HG03064 (cell line): ENCODE data around the gene MBD6.

Experiments
- ATAC-seq: cut with Tn5 transposase; IDR thresholded peaks from one replicate; pipeline ENCODE4 v1.9.1; 2021; ENCODE audit warnings: low read depth; ENCODE audit not compliant: unreplicated experiment

MBD6 gene

DNA sequence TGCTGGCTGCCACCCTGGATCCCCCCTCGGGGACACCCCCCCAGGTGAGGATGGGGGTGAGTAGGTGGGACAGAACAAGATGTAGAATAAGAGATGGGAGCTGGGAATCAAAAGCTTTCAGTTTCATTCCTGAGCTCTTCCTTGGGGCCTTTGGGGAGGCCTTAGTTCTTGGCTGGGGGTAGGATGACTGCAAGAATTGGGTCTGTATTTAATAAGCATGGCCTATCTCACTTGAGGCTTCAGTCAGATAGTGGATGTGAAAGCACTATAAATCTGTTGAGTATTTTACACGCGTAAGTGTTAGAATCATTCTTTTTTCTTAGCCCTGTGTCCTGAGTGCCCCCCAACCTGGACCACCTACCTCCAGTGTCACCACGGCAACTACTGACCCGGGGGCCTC, 4.6 kb downstream of the MBD6 start:
- no peak for ATAC-seq

DNA sequence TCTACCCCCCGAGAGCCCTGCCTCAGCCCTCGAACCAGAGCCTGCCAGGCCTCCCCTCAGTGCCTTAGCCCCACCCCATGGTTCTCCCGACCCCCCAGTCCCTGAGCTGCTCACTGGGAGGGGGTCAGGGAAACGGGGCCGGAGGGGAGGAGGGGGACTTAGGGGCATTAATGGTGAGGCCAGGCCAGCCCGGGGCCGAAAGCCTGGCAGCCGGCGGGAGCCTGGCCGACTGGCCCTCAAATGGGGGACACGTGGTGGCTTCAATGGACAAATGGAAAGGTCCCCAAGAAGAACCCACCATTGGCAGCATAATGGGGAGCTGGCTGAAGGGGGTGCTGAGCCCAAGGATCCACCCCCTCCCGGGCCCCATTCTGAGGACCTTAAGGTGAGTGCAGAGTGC, 5.6 kb downstream of the MBD6 start:
- no peak for ATAC-seq

DNA sequence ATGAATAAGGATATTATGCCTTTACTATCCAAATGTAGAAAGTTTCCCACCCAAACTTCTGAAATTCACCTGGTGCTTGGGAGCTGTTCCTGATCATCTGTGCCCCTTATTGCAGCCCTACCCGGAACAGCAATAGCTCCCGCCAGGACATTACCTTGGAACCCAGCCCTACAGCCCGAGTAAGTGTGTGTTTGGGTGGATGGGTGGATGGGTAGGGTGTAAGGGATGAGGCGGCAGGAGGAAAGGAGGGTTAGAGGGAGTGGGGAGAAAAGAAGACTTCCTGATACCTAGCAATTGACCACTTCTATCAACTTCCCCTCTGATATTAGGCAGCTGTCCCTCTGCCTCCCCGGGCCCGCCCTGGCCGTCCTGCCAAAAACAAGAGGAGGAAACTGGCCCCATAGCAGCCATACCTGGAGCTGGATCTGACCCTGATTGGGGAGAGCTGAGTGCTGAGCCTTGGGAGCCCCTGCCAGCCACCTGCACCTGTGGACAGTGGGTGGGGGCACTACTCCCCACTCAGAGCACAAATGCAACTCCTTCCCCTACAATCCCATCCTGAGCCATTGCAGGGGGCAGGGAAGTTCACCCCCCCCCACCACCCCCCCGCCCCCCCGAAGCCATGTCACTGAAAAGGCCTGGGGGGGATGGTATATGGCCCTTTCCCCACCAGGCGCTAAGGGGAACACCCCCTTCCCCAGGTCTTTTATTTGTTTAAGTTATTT, 6.4 kb downstream of the MBD6 start:
- no peak for ATAC-seq

DNA sequence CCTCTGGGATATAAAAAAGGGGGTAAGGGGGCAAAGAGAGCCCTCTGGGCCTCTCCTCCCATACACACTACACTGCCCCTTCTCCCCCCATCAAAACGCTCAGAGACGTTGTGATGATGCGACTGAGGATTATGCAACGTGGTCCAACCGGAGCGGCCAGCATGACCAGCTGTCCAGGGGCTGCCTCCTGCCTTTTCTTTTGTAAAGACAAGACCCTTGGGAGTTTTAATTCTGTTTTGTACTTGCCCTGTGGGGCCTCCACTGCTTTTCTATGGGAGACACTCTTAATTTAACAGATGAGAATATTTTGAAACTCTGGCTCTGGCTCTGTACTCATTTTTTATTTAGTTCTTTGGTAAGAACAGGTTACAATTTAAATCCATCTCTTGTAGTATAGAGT, 7.2 kb downstream of the MBD6 start:
- ATAC-seq: no peak

DNA sequence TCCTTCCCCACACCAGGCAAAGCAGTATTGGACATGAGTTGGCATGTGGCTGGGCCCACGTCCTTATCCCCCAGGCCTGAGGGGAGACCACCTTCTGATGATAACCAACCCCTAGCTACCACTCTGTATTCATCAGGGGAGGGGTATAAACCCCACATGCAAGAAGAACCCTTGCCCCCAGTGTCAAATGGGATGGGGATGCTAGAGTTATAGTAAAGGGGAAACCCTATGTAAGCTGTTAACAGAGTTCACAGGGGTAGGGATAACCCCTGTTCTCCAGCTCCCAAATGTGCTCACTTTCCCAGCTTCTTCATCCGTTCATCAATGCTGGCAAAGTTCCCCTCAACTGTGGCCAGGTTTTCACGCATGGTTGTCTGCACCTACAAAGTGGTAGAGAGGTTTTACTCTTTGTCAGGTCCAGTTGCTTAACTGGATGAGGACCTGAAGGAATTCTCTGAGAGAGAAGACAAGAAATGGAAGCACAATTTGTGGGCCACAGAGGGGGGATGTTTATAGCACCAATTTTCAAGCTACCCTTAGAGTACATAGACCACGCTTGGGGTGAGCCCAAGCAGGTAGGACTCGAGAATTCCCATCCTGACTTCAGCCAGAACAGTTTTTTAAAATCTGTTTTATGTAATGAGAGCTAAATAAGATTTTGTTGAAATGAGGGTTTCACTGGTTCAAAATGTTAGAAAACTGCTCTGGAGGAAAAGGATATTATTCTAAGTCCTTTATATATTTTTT, 7.9 kb downstream of the MBD6 start:
- ATAC-seq: no peak

DNA sequence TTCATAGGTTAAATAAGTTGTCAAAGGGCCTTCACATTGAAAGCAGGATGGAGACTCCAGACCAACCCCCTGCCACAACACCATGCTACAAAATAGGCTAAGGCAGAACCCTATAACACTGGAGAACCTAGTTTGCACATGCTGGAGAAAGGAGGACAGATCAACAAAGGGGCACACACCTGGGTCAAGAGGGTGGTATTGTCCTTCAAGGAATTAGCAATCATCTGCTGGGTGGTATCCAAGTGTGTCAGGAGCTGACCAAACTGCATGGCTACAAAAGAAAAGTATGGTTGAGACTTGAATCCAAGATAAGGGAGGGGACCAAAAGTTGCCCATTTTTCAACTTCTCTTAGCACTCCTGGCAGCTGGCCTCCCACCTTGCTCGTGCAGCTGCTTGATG, 9.2 kb downstream of the MBD6 start:
- ATAC-seq: no peak

DNA sequence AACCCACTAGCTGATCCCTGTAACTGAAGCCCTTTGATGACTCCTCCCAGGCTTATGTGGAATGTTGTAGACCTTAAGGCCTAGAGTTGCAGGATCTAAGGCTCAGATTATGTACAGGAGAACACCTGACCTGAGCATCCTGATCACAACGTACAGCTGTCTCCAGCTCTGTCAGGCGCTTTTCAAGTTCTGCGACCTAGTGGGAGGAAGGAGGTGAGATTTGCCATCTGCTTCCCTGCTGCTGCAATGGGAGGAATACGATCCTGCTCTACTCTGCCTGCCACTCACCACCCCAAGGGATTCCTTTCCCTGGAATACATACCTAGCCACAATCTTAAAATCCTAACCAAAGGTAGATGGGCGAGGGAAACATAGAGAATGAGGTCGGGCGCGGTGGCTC, 10.5 kb downstream of the MBD6 start:
- ATAC-seq: no peak

DNA sequence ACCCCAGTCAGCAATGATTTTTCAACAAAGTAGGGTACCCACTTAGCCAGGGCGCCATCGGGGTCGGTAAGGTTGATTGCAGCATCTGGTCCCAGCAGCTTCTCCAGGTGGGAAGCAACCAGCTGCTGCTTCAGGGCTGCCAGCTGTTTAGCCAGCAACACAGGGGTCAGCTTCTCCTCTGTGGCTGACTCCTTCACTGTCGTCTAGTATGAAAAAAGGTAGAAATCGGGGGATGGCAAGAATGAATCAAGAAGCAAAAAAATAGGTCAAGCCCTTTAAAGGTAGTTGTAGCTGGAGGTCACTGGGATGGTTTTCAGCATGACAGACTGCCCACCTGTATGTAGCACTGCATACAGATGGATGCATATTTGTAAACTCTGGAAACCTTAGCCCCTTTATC, 11.6 kb downstream of the MBD6 start:
- no peak for ATAC-seq

DNA sequence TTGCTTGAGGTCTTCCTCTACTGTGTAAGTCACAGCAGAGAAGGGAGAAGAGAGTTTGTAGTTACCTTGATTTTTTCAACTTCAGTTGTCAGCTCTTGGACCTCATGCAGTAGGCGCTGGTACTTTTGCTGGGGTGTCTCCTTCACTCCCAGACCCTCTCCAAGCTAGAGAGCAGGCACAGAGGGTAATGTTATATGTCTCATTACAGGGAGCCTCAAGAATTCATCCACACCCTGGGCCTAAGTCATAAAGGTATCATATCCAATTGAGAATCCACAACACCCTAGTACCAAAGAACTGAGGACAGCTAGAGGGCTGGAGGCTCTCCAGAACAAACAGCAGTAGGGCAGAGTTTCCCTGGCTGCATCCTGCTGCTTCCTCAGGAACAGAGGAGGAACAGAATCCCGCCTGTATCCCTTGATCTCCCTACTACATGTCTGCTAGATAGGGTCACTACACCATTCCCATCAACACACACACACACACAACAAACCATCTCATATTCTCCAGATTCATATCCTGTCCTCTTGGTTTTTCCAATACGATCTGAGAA, 12.4 kb downstream of the MBD6 start:
- ATAC-seq: no peak

DNA sequence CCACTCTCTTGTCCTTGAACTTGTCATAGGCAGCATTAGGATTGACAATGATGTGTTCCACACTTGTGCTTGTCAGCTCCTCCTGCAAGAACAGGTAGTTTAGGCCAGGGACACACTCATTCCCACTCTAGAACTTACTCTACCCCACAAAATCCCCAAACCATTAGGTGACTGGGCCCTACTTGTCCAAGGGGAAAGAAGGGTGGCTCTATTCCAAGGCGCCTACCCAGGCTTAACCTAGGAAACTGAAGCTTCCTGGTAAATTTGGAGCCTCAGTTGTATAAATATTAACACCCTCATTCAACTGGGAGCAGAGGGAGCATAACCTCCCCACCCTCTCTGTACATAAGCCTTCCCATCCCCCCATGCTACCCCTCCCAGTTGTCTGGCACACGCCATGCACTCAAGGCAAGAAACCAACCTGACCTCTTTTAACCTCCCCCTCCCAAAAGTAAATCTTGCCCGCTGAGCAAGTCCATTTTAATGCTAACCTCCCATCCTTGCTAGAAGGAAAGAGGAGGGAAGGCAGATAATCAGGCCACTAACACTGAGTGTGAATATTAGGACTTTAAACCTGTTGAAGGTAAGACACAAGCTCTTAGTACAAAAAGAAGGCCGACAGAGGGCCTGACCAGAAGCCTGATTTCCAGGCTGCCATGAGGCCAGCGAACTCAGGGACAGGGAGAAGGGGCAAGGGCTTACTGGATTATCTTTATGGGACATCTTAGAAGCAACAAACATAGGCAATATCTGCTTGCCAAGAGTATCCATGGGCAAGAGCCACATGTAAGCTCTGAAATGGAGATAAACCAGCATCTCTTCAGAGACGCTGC, 13.4 kb downstream of the MBD6 start:
- ATAC-seq: no peak

DNA sequence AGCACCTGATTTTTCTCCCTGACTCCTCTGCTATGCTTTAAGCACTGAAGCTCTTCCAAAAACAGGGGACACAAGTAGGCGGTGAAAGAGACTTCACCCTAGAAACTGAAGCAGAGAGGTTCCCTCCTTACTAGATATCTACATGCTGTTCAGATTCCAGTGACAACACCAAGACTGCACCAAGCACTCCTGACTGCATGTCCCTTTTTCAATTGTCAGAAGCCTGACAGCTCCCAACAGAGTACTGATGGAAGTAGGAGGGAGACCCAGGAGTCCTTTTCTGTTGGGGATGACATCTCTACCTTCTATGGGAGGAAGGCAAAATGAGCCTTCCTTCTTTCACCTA, 13.9 kb downstream of the MBD6 start:
- ATAC-seq: no peak

DNA sequence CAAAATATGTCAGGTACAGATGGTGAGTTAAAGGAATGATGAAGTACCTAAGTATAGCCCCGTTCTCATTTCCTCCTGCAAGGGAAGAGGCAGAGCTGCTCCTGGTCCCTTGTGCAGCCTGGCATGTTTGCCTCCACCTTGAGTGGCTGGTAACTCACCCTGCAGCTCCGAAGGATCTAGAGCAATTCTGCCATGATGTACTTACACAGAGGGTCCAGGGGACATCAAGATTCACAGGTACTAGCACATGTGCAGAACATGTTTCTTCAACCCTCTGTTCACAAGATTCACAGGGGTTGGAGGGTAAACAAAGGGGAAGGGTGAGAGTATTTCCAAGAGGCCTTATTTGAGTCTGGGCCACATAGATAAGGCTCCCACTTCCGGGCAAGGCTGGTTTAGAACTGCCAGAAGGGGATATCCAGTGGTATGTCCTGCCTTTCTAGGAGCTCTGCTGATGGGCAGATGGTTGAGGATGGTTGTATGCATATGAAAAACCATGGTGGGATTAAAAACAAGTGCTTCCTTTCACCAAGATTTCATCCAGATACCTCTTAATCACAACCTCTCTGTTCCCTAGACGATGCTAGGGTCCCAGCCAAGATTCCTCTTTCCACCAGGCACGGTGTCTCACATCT, 16.6 kb downstream of the MBD6 start:
- no peak for ATAC-seq

DNA sequence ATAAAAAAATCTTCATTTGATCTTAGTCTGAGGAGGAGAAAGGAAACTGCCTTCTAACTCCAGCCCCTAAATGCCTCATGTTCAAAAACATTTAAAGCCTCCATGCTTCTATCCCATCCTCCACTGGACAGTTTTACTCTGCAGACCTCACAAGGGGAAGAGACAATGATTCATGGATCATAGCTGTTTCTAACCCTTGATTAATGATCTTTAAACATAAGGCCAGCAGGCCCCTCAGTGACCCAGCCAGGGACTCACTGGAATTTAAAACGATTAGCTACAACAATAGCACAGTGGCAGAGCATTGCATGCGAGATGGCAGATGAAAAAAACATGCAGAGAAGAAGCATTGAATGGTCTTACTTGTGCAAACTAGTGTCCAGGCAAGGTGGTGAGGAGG, 18.4 kb downstream of the MBD6 start:
- no peak for ATAC-seq

DNA sequence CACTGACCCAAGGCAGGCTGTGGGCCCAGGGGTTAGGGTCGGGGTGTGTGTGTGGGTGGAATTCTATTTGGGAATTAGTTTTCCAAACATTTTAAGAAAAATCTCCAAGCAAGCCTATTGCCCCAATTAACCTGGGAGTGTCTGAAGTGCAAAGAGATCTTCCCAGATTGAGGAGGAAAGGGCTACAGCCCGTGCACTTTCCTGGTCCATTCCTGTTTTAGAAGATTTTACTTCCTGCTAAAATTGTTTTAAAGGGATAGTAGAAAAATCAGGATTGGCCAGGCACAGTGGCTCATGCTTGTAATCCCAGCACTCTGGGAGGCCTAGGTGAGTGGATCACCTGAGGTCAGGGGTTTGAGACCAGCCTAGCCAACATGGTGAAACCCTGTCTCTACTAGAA, 19.1 kb downstream of the MBD6 start:
- ATAC-seq: no peak

DNA sequence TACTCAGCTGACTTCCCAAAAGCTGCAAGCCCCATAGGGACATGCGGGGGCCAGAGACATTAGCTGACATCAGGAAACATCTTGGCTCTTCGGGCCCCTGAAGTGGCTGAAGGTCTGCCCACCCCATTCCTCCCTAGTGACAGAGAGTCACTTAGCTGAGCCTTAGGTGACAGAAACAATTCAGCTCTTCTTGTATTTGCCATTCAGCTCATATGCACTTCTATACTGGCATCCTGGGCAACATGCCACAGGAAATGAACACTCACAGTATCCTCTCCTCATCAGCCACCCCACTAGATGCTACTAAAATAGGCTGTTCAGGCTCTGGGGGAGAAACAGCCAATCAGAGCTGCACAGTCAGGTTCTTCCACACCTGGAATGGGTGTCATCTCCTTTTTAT, 21.0 kb downstream of the MBD6 start:
- no peak for ATAC-seq

DNA sequence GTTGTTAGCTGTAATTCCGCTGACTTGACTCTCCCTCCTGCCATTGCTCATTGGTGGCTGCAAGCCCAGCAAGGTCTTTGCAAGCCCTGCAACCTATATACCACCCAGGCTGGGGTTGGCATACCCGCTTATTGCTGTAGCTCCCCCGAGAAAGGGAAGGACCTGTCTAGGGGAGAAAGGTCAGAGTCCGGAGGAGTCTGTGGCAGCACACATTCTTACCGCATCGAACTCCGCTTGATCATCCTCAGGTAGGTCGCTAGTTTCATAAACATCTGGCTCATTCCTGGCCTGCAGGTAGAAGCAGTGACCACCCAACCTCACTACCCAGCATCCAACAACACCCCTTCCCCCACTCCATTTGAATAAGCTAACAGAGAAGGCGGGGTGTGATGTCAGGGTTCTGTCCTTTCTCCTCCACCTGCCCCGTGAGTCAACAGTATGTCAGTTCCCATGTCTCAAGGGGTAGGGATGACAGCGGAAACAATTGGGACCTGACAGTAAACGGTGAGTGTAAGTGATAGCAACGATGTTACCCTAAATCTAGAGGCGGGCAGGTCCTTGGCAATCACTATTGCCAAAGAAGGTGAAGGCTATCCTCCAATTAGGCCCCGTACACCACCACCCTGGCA, 23.3 kb downstream of the MBD6 start:
- ATAC-seq: no peak

DNA sequence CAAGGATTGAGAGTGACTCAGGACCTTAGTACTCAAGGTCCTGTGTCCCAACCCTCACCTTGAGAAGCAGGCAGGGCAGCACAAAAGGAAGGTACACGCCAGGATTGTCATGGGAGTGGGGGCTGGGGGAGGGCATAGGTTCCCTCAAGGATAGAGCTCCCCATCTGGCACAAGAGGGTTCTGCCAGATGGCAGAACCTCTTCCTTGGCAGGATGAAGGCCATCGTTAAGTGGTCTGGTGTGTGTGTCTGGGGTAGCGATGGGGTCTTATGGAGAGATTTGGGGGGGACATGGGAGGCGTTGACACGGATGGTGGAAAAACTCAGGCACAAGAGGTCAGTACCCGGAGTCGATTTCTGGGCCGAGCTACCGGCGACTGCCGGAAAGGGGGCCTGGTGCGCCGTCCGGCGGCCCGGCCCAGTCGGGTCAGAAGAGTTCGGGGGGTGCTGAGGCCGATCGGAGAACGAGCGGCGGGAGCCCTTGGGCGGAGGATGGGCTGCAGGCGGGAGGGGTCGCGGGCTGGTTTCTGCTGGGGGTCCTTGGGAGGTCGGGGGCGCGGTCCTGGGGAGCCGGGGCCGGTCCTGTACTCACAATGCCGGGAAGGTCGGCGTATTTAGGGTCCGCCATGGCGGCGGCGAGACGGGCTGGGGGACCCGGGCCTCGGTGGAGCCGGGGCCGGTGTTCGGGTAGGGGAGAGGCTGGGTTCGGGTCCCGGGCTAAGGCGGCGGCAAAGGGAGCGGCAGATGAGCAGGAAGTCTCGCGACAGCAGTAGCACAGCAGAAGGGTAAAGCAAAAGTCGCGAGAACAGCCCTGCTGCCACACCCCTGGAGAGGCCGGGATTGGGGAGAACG, 24.0 kb downstream of the MBD6 start, which contains the start of gene DCTN2:
DCTN2 (minus strand) TSS at position 755 of the 850 bp plus-strand sequence; CDS start at position 626, 129 bp downstream.
- peak; percentile 95 for ATAC-seq

DNA sequence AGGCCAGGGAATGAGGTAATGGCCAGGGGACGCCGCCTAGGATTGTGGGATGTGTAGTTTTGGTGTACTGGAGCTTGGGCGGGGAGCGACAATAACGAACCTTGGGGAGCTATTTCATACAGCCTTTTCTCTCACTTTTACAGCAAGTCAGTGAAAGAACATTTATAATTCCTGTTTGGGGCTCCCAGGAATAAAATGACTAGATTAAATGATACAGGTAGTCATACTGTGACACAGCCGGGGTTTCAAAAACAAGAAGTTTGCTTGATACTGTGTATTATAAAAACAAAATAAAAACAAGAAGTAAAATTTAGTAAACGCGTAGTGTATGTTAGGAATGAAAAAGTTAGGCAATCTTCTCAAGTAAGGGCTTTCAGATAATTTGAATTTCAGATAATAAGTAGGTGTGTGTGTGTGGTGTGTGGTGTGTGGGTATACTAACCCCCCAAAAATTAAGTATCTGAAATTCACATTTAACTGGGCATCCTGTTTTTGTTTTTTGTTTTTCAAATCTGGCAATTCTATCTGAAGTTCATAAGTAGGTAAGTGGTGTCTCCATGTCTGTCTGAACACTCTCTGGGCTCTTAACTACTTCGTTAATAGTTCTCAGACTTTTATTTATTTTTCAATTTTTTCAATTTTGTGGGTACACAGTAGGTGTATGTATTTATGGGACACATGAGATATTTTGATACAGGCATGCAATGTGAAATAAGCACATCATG, 24.8 kb downstream of the MBD6 start:
- no peak for ATAC-seq

DNA sequence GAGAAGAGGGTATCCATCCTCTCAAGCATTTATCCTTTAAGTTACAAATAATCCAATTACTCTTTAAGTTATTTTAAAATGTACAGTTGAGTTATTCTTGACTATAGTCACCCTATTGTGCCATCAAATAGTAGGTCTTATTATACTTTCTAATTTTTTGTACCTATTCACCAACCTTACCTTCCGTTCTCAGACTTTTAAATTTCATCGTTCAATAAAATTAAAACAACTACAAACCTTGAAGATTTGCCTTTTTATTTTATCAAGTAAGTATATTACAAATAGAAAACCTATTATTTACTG, 25.3 kb downstream of the MBD6 start:
- no peak for ATAC-seq
